Osteocyte (in vitro differentiated cells): ENCODE data around the gene RAD21L1. TPM values are rescaled to one million over a fixed set of nuclear protein-coding genes. Genes with fewer than 3 reads are reported as not detected.
"Not testable (repeated sequence)": the region's sequence is repeated elsewhere in the genome, so short reads cannot be mapped to it uniquely, and the experiment has no call there.

ENCODE experiments used
- DNase-seq: peaks from one replicate; pipeline ENCODE4 v3.0.0; 2021; ENCODE audit warnings: mixed read lengths; ENCODE audit not compliant: unreplicated experiment; ENCODE audit errors: extremely low spot score
- H3K27ac Mint-ChIP-seq: one replicate; pipeline ENCODE4 v1.8.0; 2021; ENCODE audit warnings: mild to moderate bottlenecking, mixed read lengths; ENCODE audit not compliant: unreplicated experiment
- H3K27me3 Mint-ChIP-seq: one replicate; pipeline ENCODE4 v1.8.0; 2021; ENCODE audit warnings: mixed read lengths; ENCODE audit not compliant: unreplicated experiment
- H3K36me3 Mint-ChIP-seq: one replicate; pipeline ENCODE4 v1.8.0; 2021; ENCODE audit warnings: mixed read lengths; ENCODE audit not compliant: unreplicated experiment
- H3K4me1 Mint-ChIP-seq: one replicate; pipeline ENCODE4 v1.8.0; 2021; ENCODE audit warnings: mixed read lengths; ENCODE audit not compliant: unreplicated experiment
- H3K4me3 Mint-ChIP-seq: one replicate; pipeline ENCODE4 v1.8.0; 2021; ENCODE audit warnings: mild to moderate bottlenecking, moderate library complexity, mixed read lengths; ENCODE audit not compliant: unreplicated experiment
- H3K9me3 Mint-ChIP-seq: one replicate; pipeline ENCODE4 v1.8.0; 2021; ENCODE audit warnings: mixed read lengths; ENCODE audit not compliant: unreplicated experiment
- total RNA-seq: library from RNA; stranded (reverse); gene quantifications from 2 replicates; pipeline ENCODE4 v1.2.1, GENCODE V29; 2021
- TF ChIP-seq, protein P1 (sequence below): fragments of 200-600 bp; sonication (generic); IDR thresholded peaks from 2 replicates; pipeline ENCODE4 v1.5.0; 2021; ENCODE audit warnings: antibody characterized with exemption, mild to moderate bottlenecking, moderate library complexity

The RAD21L1 gene
- total RNA-seq, 1 donor from 2014 or later = not detected

DNA sequence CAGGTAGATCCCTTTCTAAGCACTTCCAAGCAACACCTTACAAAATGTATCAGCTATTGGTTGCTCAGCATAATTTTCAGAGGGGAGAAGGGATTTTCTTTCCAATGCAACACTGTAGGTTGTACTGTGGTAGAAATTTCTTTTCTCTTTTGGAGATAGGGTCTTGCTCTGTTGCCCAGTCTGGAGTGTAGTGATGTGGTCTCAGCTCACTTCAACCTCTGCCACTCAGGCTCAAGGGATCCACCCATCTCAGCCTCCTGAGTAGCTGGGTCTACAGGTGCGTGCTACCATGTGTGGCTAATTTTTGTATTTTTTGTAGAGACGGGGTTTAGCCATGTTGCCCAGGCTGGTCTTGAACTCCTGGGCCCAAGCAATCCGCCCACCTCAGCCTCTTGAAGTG, 16.3 kb downstream of the RAD21L1 start:
- Mint-ChIP-seq H3K9me3 (no peaks in the 10 kb centered on the region), H3K4me1 (no peaks in the 10 kb centered on the region), H3K4me3 (no peak overlapping the region), H3K36me3 (no peaks in the 10 kb centered on the region), H3K27ac (no peak overlapping the region), H3K27me3 (peaks cover 15% of the 10 kb centered on the region)
- TF ChIP-seq, protein P1, sequence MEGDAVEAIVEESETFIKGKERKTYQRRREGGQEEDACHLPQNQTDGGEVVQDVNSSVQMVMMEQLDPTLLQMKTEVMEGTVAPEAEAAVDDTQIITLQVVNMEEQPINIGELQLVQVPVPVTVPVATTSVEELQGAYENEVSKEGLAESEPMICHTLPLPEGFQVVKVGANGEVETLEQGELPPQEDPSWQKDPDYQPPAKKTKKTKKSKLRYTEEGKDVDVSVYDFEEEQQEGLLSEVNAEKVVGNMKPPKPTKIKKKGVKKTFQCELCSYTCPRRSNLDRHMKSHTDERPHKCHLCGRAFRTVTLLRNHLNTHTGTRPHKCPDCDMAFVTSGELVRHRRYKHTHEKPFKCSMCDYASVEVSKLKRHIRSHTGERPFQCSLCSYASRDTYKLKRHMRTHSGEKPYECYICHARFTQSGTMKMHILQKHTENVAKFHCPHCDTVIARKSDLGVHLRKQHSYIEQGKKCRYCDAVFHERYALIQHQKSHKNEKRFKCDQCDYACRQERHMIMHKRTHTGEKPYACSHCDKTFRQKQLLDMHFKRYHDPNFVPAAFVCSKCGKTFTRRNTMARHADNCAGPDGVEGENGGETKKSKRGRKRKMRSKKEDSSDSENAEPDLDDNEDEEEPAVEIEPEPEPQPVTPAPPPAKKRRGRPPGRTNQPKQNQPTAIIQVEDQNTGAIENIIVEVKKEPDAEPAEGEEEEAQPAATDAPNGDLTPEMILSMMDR = no peak
- no peak for DNase-seq

GRCh38 chr20:1242530-1242929, 16.7 kb downstream of the RAD21L1 start:
- Mint-ChIP-seq H3K27me3 (peaks cover 13% of the 10 kb centered on the region), H3K27ac (no peak overlapping the region), H3K4me1 (no peaks in the 10 kb centered on the region), H3K36me3 (no peaks in the 10 kb centered on the region), H3K4me3 (no peak overlapping the region), H3K9me3 (no peaks in the 10 kb centered on the region)
- TF ChIP-seq, protein P1 = no peak
- DNase-seq = no peak

DNA sequence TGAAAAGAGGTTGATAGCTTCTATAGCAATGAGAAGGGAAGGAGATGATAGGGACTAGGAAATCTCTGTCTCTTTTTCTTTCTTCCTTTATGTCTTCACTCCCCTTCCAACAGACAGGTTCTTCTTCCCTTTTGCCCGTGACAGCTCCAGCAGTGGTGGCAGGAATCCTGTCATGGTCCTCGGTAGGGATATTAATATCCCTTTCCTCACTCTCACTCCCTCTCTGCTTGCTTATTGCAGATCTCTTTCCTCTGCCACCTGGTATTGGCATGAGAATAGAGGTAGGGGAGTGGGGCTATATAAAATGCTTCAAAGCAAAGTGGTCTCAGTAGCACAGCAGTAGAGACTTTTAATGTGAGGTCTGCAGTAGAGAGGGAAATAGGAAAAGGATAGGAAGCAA, 19.7 kb downstream of the RAD21L1 start:
- Mint-ChIP-seq H3K27ac (no peak overlapping the region), H3K4me3 (no peak overlapping the region), H3K4me1 (no peaks in the 10 kb centered on the region), H3K9me3 (no peaks in the 10 kb centered on the region), H3K36me3 (no peaks in the 10 kb centered on the region), H3K27me3 (peaks cover 13% of the 10 kb centered on the region)
- DNase-seq = no peak
- TF ChIP-seq, protein P1 = no peak

- no peaks in the 10 kb centered on the region for H3K4me1 Mint-ChIP-seq
- H3K9me3 Mint-ChIP-seq = no peaks in the 10 kb centered on the region
- no peak overlapping the region for H3K27ac Mint-ChIP-seq
- TF ChIP-seq, protein P1 = no peak
- DNase-seq = no peak
- H3K27me3 Mint-ChIP-seq = peaks cover 20% of the 10 kb centered on the region
- no peak overlapping the region for H3K4me3 Mint-ChIP-seq
- no peaks in the 10 kb centered on the region for H3K36me3 Mint-ChIP-seq
Observed at GRCh38 chr20:1247689-1248088, 21.8 kb downstream of the RAD21L1 start.

DNA sequence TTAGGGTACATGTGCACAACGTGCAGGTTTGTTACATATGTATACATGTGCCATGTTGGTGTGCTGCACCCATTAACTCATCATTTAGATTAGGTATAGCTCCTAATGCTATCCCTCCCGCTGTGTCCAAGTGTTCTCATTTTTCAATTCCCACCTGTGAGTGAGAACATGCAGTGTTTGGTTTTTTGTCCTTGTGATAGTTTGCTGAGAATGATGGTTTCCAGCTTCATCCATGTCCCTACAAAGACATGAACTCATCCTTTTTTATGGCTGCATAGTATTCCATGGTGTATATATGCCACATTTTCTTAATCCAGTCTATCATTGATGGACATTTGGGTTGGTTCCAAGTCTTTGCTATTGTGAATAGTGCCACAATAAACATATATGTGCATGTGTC, 24.4 kb downstream of the RAD21L1 start:
- H3K9me3 Mint-ChIP-seq, H3K36me3 Mint-ChIP-seq, H3K27ac Mint-ChIP-seq, DNase-seq, H3K4me1 Mint-ChIP-seq, H3K4me3 Mint-ChIP-seq: not testable (repeated sequence)
- peaks cover 29% of the 10 kb centered on the region for H3K27me3 Mint-ChIP-seq

DNA sequence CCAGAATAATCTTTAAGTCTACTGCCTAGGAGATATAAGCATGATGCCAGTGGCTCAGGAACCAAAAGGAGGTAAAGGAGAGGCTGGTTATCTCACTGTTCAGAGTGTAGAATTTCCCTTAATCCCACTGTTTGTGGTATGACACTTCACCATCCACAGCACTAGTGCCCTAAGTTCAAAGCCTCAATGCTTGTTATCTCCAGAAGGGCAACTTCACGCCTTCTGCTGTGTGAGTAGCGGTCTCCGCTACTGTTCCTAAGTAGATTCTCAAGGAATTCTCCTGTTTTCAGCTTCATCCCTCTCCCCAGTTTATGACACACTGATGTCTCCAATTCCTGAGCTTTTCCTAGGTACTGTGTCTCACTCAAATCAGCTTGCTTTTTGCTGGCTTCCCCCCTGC, 26.6 kb downstream of the RAD21L1 start:
- TF ChIP-seq, protein P1 = no peak
- Mint-ChIP-seq H3K9me3 (no peaks in the 10 kb centered on the region), H3K4me3 (no peak overlapping the region), H3K4me1 (no peaks in the 10 kb centered on the region), H3K36me3 (no peaks in the 10 kb centered on the region), H3K27me3 (peaks cover 39% of the 10 kb centered on the region), H3K27ac (no peak overlapping the region)
- no peak for DNase-seq
